ENCODE results near the gene RECQL5. TPM values are rescaled to one million over a fixed set of nuclear protein-coding genes. Genes with fewer than 3 reads are reported as not detected.

Gene RECQL5
- total RNA-seq: 100 to 1,000 TPM in 1 of 4 donors, 10 to 100 TPM in 3; 35.3 to 129 (median 63.6) TPM

DNA sequence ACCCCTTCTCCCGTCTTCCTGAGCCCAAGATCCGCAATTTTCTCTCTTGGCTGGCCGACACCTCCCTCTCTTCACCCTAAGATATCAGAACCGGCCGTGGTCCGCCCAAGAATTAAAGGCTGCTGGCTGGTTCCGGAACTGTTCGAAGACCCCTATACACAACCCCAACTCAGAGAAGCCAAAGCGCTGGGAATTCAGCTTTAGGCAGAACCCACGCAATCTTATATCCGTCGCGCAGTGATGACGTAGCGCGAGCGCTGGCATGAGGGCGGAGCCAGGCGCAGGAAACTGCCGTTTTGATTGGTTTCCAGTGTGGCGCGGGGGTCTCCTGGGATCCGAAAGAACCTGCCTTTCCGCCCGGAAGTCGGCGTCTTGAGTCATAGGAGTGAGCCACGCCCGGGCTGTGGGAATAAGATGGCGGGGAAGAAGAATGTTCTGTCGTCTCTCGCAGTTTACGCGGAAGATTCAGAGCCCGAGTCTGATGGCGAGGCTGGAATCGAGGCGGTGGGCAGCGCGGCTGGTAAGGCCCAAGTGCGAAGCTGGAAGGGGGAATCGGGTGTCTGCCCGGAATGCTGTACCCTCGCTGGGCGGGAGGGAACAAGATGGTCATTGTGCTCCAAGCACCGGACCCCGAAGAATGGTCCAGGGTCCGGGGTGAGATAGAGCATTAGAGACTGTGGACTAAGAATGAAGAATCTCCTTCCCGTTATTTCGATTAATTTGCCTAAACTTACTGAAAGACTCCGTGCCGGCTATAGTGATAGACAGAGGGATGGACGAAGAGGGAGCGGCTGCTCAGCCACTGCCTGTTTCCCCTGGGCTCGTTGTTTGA lies at the start of gene RECQL5, which contains the start of gene SAP30BP:
Gene RECQL5 (minus strand): TSS at position 196 of the 832 bp plus-strand sequence. CDS start 597 bp downstream, outside the sequence.
Gene SAP30BP (plus strand): TSS at position 380 of the 832 bp plus-strand sequence. CDS start 35 bp downstream, at position 415.
- WGBS: under 1% methylated on average over 48 of the region's 55 CpGs
- H3K4me1 ChIP-seq: peaks cover 23% of the 10 kb centered on the region
- DNase-seq (ENCODE audit: low spot score in 2 of 2): peak; percentile 99
- peak in 2 of 3 donors; percentile 20 to 81 for TF ChIP-seq POLR2AphosphoS5 (IDR thresholded peaks at IDR 0.05)
- TF ChIP-seq EP300 (IDR thresholded peaks at IDR 0.05): no peak
- TF ChIP-seq POLR2A (IDR thresholded peaks at IDR 0.05): peak; percentile 9 to 84
- no peak for TF ChIP-seq CTCF (IDR thresholded peaks at IDR 0.05)
- H3K36me3 ChIP-seq: peaks cover 43% of the 10 kb centered on the region
- no peaks in the 10 kb centered on the region for H3K27me3 ChIP-seq
- no peaks in the 10 kb centered on the region for H3K9me3 ChIP-seq
- peak within 1 kb of the TSS; percentile 93 for H3K27ac ChIP-seq
- peak within 1 kb of the TSS; percentile 88 for H3K4me3 ChIP-seq

- H3K4me1 ChIP-seq: peaks cover 4% of the 10 kb centered on the region
- no peak overlapping the region for H3K4me3 ChIP-seq
- H3K36me3 ChIP-seq: peaks cover 12% of the 10 kb centered on the region
- DNase-seq (ENCODE audit: low spot score in 2 of 2): no peak
- no peak overlapping the region for H3K27ac ChIP-seq
- H3K9me3 ChIP-seq: no peaks in the 10 kb centered on the region
- no peaks in the 10 kb centered on the region for H3K27me3 ChIP-seq
- WGBS: 53% methylated on average over 2 of the region's 2 CpGs
- TF ChIP-seq EP300 (IDR thresholded peaks at IDR 0.05) (no peak), POLR2AphosphoS5 (IDR thresholded peaks at IDR 0.05) (no peak)
These were observed 45.5 kb upstream of the RECQL5 start for GRCh38 chr17:75712446-75712845.

- no peak overlapping the region for H3K4me3 ChIP-seq
- H3K27me3 ChIP-seq: no peaks in the 10 kb centered on the region
- WGBS: 74% methylated on average over 5 of the region's 12 CpGs
- H3K27ac ChIP-seq: peak overlapping the region; percentile 45
- no peaks in the 10 kb centered on the region for H3K9me3 ChIP-seq
- peak in 1 of 2 donors; percentile 75 for DNase-seq (ENCODE audit: low spot score in 2 of 2)
- peaks cover 64% of the 10 kb centered on the region for H3K36me3 ChIP-seq
- H3K4me1 ChIP-seq: peaks cover 19% of the 10 kb centered on the region
- TF ChIP-seq EP300 (IDR thresholded peaks at IDR 0.05) (no peak), POLR2A (IDR thresholded peaks at IDR 0.05) (no peak), POLR2AphosphoS5 (IDR thresholded peaks at IDR 0.05) (no peak), CTCF (IDR thresholded peaks at IDR 0.05) (no peak)
These were observed 40.2 kb upstream of the RECQL5 start for GRCh38 chr17:75707079-75707571.

DNA sequence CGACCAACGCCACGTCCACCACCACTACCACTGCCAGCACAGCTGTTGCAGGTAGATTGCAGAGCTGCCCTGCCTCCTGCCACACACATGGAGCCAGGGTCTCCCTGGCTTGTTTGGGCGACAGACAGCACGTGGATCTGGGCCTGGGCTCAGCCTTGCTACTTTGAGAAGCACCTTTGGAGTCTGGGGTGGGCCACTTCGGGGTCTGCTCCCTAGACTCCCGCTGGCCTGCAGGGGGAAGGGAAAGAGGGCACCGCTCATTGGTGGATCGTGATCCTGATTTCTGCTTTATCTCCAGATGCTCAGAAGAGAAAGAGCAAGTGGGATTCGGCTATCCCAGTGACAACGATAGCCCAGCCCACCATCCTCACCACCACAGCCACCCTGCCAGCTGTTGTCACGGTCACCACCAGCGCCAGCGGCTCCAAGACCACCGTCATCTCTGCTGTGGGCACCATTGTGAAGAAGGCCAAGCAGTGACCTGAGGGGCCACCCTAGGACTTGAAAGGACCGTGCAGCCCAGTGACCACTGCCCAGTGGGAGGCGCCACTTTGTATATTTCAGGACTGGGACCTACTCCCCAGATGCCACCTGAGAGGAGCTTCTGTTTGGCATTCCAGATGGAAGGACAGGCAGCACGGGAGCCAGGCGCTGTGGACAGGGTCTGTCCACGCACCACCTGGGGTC lies 39.2 kb upstream of the RECQL5 start:
- H3K36me3 ChIP-seq: peaks cover 72% of the 10 kb centered on the region
- TF ChIP-seq EP300 (IDR thresholded peaks at IDR 0.05): no peak
- no peak for TF ChIP-seq POLR2A (IDR thresholded peaks at IDR 0.05)
- TF ChIP-seq POLR2AphosphoS5 (IDR thresholded peaks at IDR 0.05): no peak
- no peak for TF ChIP-seq CTCF (IDR thresholded peaks at IDR 0.05)
- peak overlapping the region; percentile 45 for H3K27ac ChIP-seq
- no peaks in the 10 kb centered on the region for H3K9me3 ChIP-seq
- H3K4me1 ChIP-seq: peaks cover 29% of the 10 kb centered on the region
- no peaks in the 10 kb centered on the region for H3K27me3 ChIP-seq
- H3K4me3 ChIP-seq: no peak overlapping the region
- peak in 1 of 2 donors; percentile 60 for DNase-seq (ENCODE audit: low spot score in 2 of 2)
- 89% methylated on average over 18 of the region's 20 CpGs for WGBS

GRCh38 chr17:75704963-75705875 lies 38.3 kb upstream of the RECQL5 start:
- no peak overlapping the region for H3K4me3 ChIP-seq
- H3K9me3 ChIP-seq: no peaks in the 10 kb centered on the region
- H3K27ac ChIP-seq: no peak overlapping the region
- TF ChIP-seq POLR2A (IDR thresholded peaks at IDR 0.05): no peak
- no peak for TF ChIP-seq CTCF (IDR thresholded peaks at IDR 0.05)
- no peak for TF ChIP-seq EP300 (IDR thresholded peaks at IDR 0.05)
- TF ChIP-seq POLR2AphosphoS5 (IDR thresholded peaks at IDR 0.05): no peak
- H3K4me1 ChIP-seq: peaks cover 38% of the 10 kb centered on the region
- whole genome bisulfite sequencing: 72% methylated on average over 23 of the region's 27 CpGs
- peak in 1 of 2 donors; percentile 62 for DNase-seq (ENCODE audit: low spot score in 2 of 2)
- peaks cover 82% of the 10 kb centered on the region for H3K36me3 ChIP-seq
- no peaks in the 10 kb centered on the region for H3K27me3 ChIP-seq
